ENCODE data around the gene CPTP. TPM values are rescaled to one million over a fixed set of nuclear protein-coding genes. Genes with fewer than 3 reads are reported as not detected.

Gene CPTP
- total and polyA plus RNA-seq, 8 donors, result 10.6 to 25.2 (median 15.0) TPM

- no peak for ATAC-seq
- Histone ChIP-seq H3K27ac (no peak overlapping the region), H3K9me3 (no peaks in the 10 kb centered on the region), H3K36me3 (peaks cover 0 to 57% of the 10 kb centered on the region in 2 donors), H3K27me3 (no peaks in the 10 kb centered on the region), H3K4me1 (peaks cover 8 to 22% of the 10 kb centered on the region in 2 donors), H3K4me3 (no peak overlapping the region)
- intact Hi-C loops (cut with DNase I), result no loop called here
- no peak for DNase-seq
- TF ChIP-seq CTCF (IDR thresholded peaks at IDR 0.05), result no peak
Measured at GRCh38 chr1:1340791-1341548, 16.4 kb downstream of the CPTP start.

GRCh38 chr1:1341549-1342021, 17.0 kb downstream of the CPTP start:
- ATAC-seq (no peak), DNase-seq (no peak)
- intact Hi-C loops (cut with DNase I), result no loop called here
- H3K27ac ChIP-seq, result no peak overlapping the region
- no peaks in the 10 kb centered on the region for H3K9me3 ChIP-seq
- peaks cover 13 to 28% of the 10 kb centered on the region in 2 donors for H3K4me1 ChIP-seq
- H3K27me3 ChIP-seq, result no peaks in the 10 kb centered on the region
- no peak for TF ChIP-seq CTCF (IDR thresholded peaks at IDR 0.05)
- no peak overlapping the region for H3K4me3 ChIP-seq
- H3K36me3 ChIP-seq, result peaks cover 0 to 51% of the 10 kb centered on the region in 2 donors

GRCh38 chr1:1342061-1342562, 17.5 kb downstream of the CPTP start:
- H3K9me3 ChIP-seq, result no peaks in the 10 kb centered on the region
- H3K4me1 ChIP-seq, result peaks cover 18 to 34% of the 10 kb centered on the region in 2 donors
- intact Hi-C loops (cut with DNase I), result no loop called here
- H3K4me3 ChIP-seq, result no peak overlapping the region
- TF ChIP-seq CTCF (IDR thresholded peaks at IDR 0.05), result no peak
- peaks cover 0 to 46% of the 10 kb centered on the region in 2 donors for H3K36me3 ChIP-seq
- ATAC-seq (no peak), DNase-seq (no peak)
- H3K27ac ChIP-seq, result no peak overlapping the region
- H3K27me3 ChIP-seq, result no peaks in the 10 kb centered on the region

GRCh38 chr1:1342584-1343115, 18.0 kb downstream of the CPTP start:
- Histone ChIP-seq H3K27ac (no peak overlapping the region), H3K4me1 (peaks cover 21 to 39% of the 10 kb centered on the region in 2 donors), H3K27me3 (no peaks in the 10 kb centered on the region), H3K4me3 (no peak overlapping the region), H3K9me3 (no peaks in the 10 kb centered on the region), H3K36me3 (peaks cover 0 to 41% of the 10 kb centered on the region in 2 donors)
- intact Hi-C loops (cut with DNase I), result no loop called here
- TF ChIP-seq CTCF (IDR thresholded peaks at IDR 0.05), result no peak
- ATAC-seq (no peak), DNase-seq (no peak)

GRCh38 chr1:1343811-1344421, 19.3 kb downstream of the CPTP start:
- no peak for ATAC-seq
- H3K4me3 ChIP-seq, result no peak overlapping the region
- peaks cover 21 to 51% of the 10 kb centered on the region in 2 donors for H3K4me1 ChIP-seq
- H3K36me3 ChIP-seq, result peaks cover 0 to 29% of the 10 kb centered on the region in 2 donors
- no peaks in the 10 kb centered on the region for H3K27me3 ChIP-seq
- TF ChIP-seq CTCF (IDR thresholded peaks at IDR 0.05), result no peak
- no peak overlapping the region for H3K27ac ChIP-seq
- no peaks in the 10 kb centered on the region for H3K9me3 ChIP-seq
- intact Hi-C loops (cut with DNase I), result no loop called here
- peak in 1 of 4 donors; percentile 73 for DNase-seq

Data from left lung (tissue), 10 donors.